Measurements from ENCODE around the gene CARS2.

GRCh38 chr13:110716247-110716515 lies 10.3 kb upstream of the CARS2 start:
- no peak for TF ChIP-seq TEAD4 (IDR thresholded peaks at IDR 0.05; ENCODE audit: low read depth, low read length)
- TF ChIP-seq POLR2AphosphoS5 (IDR thresholded peaks at IDR 0.05; ENCODE audit: low read depth, low read length): no peak
- TF ChIP-seq EZH2 (IDR thresholded peaks at IDR 0.05; ENCODE audit: low read depth, low read length, severe bottlenecking): no peak
- TF ChIP-seq, protein P1, sequence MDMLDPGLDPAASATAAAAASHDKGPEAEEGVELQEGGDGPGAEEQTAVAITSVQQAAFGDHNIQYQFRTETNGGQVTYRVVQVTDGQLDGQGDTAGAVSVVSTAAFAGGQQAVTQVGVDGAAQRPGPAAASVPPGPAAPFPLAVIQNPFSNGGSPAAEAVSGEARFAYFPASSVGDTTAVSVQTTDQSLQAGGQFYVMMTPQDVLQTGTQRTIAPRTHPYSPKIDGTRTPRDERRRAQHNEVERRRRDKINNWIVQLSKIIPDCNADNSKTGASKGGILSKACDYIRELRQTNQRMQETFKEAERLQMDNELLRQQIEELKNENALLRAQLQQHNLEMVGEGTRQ (IDR thresholded peaks at IDR 0.05; ENCODE audit: low read length): no peak
- no peak for TF ChIP-seq CTCF (IDR thresholded peaks at IDR 0.05; ENCODE audit: control extremely low read depth in 1 of 3, insufficient read depth in 1 of 3, low read depth in 1 of 3, low read length in 3 of 3)

Measured in H1 (cell line).